ENCODE results near the gene ZFP36. TPM values are rescaled to one million over a fixed set of nuclear protein-coding genes. Genes with fewer than 3 reads are reported as not detected.

ZFP36 gene
- total and polyA plus RNA-seq, 12 donors, result 22.8 to 194 (median 51.7) TPM

GRCh38 chr19:39381910-39382611 is 24.6 kb upstream of the ZFP36 start:
- Histone ChIP-seq H3K36me3 (peaks cover 8 to 100% (median 89%) of the 10 kb centered on the region in 9 donors), H3K4me3 (no peak overlapping the region), H3K9me3 (no peaks in the 10 kb centered on the region), H3K27ac (no peak overlapping the region), H3K27me3 (no peaks in the 10 kb centered on the region), H3K4me1 (no peaks in the 10 kb centered on the region)
- intact Hi-C loops (cut with DNase I), result no loop called here
- DNase-seq, result no peak
- TF ChIP-seq CTCF (IDR thresholded peaks at IDR 0.05), result no peak
- WGBS, 2 donors, result 77 to 80% methylated on average over 10 of the region's 10 CpGs
- no peak for ATAC-seq

- intact Hi-C loops (cut with DNase I), result no loop called here
- peak in 1 of 8 donors; percentile 3 for ATAC-seq
- H3K4me3 ChIP-seq, result no peak overlapping the region
- H3K4me1 ChIP-seq, result no peaks in the 10 kb centered on the region
- H3K36me3 ChIP-seq, result peaks cover 7 to 100% (median 89%) of the 10 kb centered on the region in 9 donors
- no peak overlapping the region for H3K27ac ChIP-seq
- no peak for TF ChIP-seq CTCF (IDR thresholded peaks at IDR 0.05)
- WGBS, 2 donors, result 88 to 89% methylated on average over 18 of the region's 18 CpGs
- H3K9me3 ChIP-seq, result no peaks in the 10 kb centered on the region
- H3K27me3 ChIP-seq, result no peaks in the 10 kb centered on the region
- no peak for DNase-seq
Observed at GRCh38 chr19:39382991-39383828, 23.4 kb upstream of the ZFP36 start.

GRCh38 chr19:39384839-39385568 is 21.6 kb upstream of the ZFP36 start:
- TF ChIP-seq CTCF (IDR thresholded peaks at IDR 0.05), result no peak
- no peaks in the 10 kb centered on the region for H3K27me3 ChIP-seq
- no peaks in the 10 kb centered on the region for H3K9me3 ChIP-seq
- no peak overlapping the region for H3K4me3 ChIP-seq
- 68 to 70% methylated on average over 9 of the region's 9 CpGs for WGBS, 2 donors
- peaks cover 4 to 98% (median 83%) of the 10 kb centered on the region in 9 donors for H3K36me3 ChIP-seq
- intact Hi-C loops (cut with DNase I), result loop anchor here in 1 of 10 donors (5.0 kb wide), 1 partner anchor 43 kb away; the partner anchor contains the start of gene SAMD4B
- ATAC-seq (no peak), DNase-seq (no peak)
- H3K4me1 ChIP-seq, result peaks cover 2 to 9% (median 5%) of the 10 kb centered on the region in 9 donors
- no peak overlapping the region for H3K27ac ChIP-seq

Measured in heart right ventricle (tissue), 16 donors.